ENCODE data around the gene VTI1A.
"Not testable (repeated sequence)": the region's sequence is repeated elsewhere in the genome, so short reads cannot be mapped to it uniquely, and the experiment has no call there.

VTI1A gene

GRCh38 chr10:112844681-112845544, 397.9 kb downstream of the VTI1A start:
- no peak for DNase-seq

GRCh38 chr10:112847778-112848177, 400.8 kb downstream of the VTI1A start:
- DNase-seq: no peak

- no peak for DNase-seq
Measured at GRCh38 chr10:112848228-112848627, 401.2 kb downstream of the VTI1A start.

- no peak for DNase-seq
Measured at GRCh38 chr10:112848868-112849430, 401.9 kb downstream of the VTI1A start.

- DNase-seq: no peak
Measured at GRCh38 chr10:112849546-112849945, 402.5 kb downstream of the VTI1A start.

- DNase-seq: no peak
Measured at GRCh38 chr10:112851181-112851580, 404.2 kb downstream of the VTI1A start.

- peak; percentile 54 for DNase-seq
Measured at GRCh38 chr10:112851588-112852211, 404.7 kb downstream of the VTI1A start.

- DNase-seq: peak; percentile 98
Measured at GRCh38 chr10:112852306-112852705, 405.3 kb downstream of the VTI1A start.

- DNase-seq: no peak
Measured at GRCh38 chr10:112855134-112855533, 408.1 kb downstream of the VTI1A start.

GRCh38 chr10:112857493-112857892, 410.5 kb downstream of the VTI1A start:
- DNase-seq: peak; percentile 85

GRCh38 chr10:112858986-112859651, 412.1 kb downstream of the VTI1A start:
- DNase-seq: no peak

- no peak for DNase-seq
Measured at GRCh38 chr10:112859793-112860192, 412.8 kb downstream of the VTI1A start.

GRCh38 chr10:112863461-112863860, 416.4 kb downstream of the VTI1A start:
- not testable (repeated sequence) for DNase-seq
